T-helper 17 cell (primary cell): Measurements from ENCODE around the gene ARRB2. TPM values are rescaled to one million over a fixed set of nuclear protein-coding genes. Genes with fewer than 3 reads are reported as not detected.

Source experiments
- ATAC-seq: fragments of 150-1000 bp; cut with Tn5 transposase; 2 replicates; pipeline ENCODE4 v1.10.0; 2021; ENCODE audit warnings: mild to moderate bottlenecking, moderate library complexity
- DNase-seq, 3 donors: peaks; one replicate each; pipeline versions ENCODE4 v3.0.0 to v3.0.0-alpha.2; 2020 to 2021
- H3K9me3 ChIP-seq: one replicate; pipeline ENCODE4 v1.7.0; 2013; ENCODE audit warnings: low read length, mild to moderate bottlenecking; ENCODE audit not compliant: control insufficient read depth, poor library complexity, severe bottlenecking
- H3K27ac Mint-ChIP-seq: one replicate; pipeline ENCODE4 v1.8.0; 2022; ENCODE audit warnings: mild to moderate bottlenecking, moderate library complexity, mixed read lengths
- H3K27me3 Mint-ChIP-seq: one replicate; pipeline ENCODE4 v1.8.0; 2022; ENCODE audit warnings: mixed read lengths
- H3K36me3 Mint-ChIP-seq: one replicate; pipeline ENCODE4 v1.8.0; 2022; ENCODE audit warnings: low read depth, mixed read lengths
- H3K4me1 Mint-ChIP-seq: one replicate; pipeline ENCODE4 v1.8.0; 2022; ENCODE audit warnings: mild to moderate bottlenecking, mixed read lengths
- H3K4me3 Mint-ChIP-seq: one replicate; pipeline ENCODE4 v1.8.0; 2022; ENCODE audit warnings: mild to moderate bottlenecking, moderate library complexity, mixed read lengths
- total RNA-seq, 4 donors: library from RNA in 2 of 4; stranded (reverse) in 2 of 4; gene quantifications; one replicate each; pipeline ENCODE4 v1.2.3 and lab custom pipeline; 2022 to 2026

Gene ARRB2
- total RNA-seq, 2 donors from 2014 or later: 220 to 255 TPM

GRCh38 chr17:4740584-4740983, 30.2 kb downstream of the ARRB2 start:
- ATAC-seq (no peak), DNase-seq (no peak)
- Mint-ChIP-seq H3K4me1 (peaks cover 21% of the 10 kb centered on the region), H3K27ac (peak overlapping the region; percentile 76), H3K36me3 (peaks cover 5% of the 10 kb centered on the region), H3K4me3 (peak overlapping the region; percentile 92), H3K27me3 (peaks cover 11% of the 10 kb centered on the region)
- no peaks in the 10 kb centered on the region for H3K9me3 ChIP-seq

GRCh38 chr17:4741544-4741943, 31.1 kb downstream of the ARRB2 start:
- peak overlapping the region; percentile 72 for H3K27ac Mint-ChIP-seq
- peaks cover 16% of the 10 kb centered on the region for H3K4me1 Mint-ChIP-seq
- H3K4me3 Mint-ChIP-seq: peak overlapping the region; percentile 43
- H3K27me3 Mint-ChIP-seq: peaks cover 11% of the 10 kb centered on the region
- no peak for DNase-seq
- ATAC-seq: no peak
- H3K9me3 ChIP-seq: no peaks in the 10 kb centered on the region
- peaks cover 5% of the 10 kb centered on the region for H3K36me3 Mint-ChIP-seq

GRCh38 chr17:4742133-4742532, 31.7 kb downstream of the ARRB2 start:
- ATAC-seq: no peak
- H3K9me3 ChIP-seq: no peaks in the 10 kb centered on the region
- peaks cover 5% of the 10 kb centered on the region for H3K36me3 Mint-ChIP-seq
- no peak overlapping the region for H3K4me3 Mint-ChIP-seq
- no peak for DNase-seq
- H3K27ac Mint-ChIP-seq: no peak overlapping the region
- peaks cover 11% of the 10 kb centered on the region for H3K27me3 Mint-ChIP-seq
- H3K4me1 Mint-ChIP-seq: peaks cover 18% of the 10 kb centered on the region

- H3K9me3 ChIP-seq: no peaks in the 10 kb centered on the region
- ATAC-seq (no peak), DNase-seq (no peak)
- Mint-ChIP-seq H3K27me3 (peaks cover 11% of the 10 kb centered on the region), H3K27ac (no peak overlapping the region), H3K36me3 (peaks cover 5% of the 10 kb centered on the region), H3K4me3 (no peak overlapping the region), H3K4me1 (peaks cover 20% of the 10 kb centered on the region)
These were observed 32.2 kb downstream of the ARRB2 start for GRCh38 chr17:4742629-4743028.

- ATAC-seq: no peak
- Mint-ChIP-seq H3K4me3 (no peak overlapping the region), H3K4me1 (peaks cover 26% of the 10 kb centered on the region), H3K27ac (no peak overlapping the region), H3K36me3 (peaks cover 5% of the 10 kb centered on the region), H3K27me3 (peaks cover 11% of the 10 kb centered on the region)
- H3K9me3 ChIP-seq: no peaks in the 10 kb centered on the region
- no peak for DNase-seq
These were observed 32.8 kb downstream of the ARRB2 start for GRCh38 chr17:4743216-4743615.

GRCh38 chr17:4743898-4744297, 33.5 kb downstream of the ARRB2 start:
- DNase-seq (no peak), ATAC-seq (no peak)
- H3K27ac Mint-ChIP-seq: no peak overlapping the region
- H3K36me3 Mint-ChIP-seq: peaks cover 5% of the 10 kb centered on the region
- H3K9me3 ChIP-seq: no peaks in the 10 kb centered on the region
- H3K4me1 Mint-ChIP-seq: peaks cover 25% of the 10 kb centered on the region
- H3K27me3 Mint-ChIP-seq: peaks cover 11% of the 10 kb centered on the region
- no peak overlapping the region for H3K4me3 Mint-ChIP-seq

GRCh38 chr17:4744999-4745969, 34.9 kb downstream of the ARRB2 start:
- Mint-ChIP-seq H3K27me3 (peaks cover 13% of the 10 kb centered on the region), H3K36me3 (peaks cover 3% of the 10 kb centered on the region), H3K4me1 (peaks cover 21% of the 10 kb centered on the region), H3K4me3 (no peak overlapping the region), H3K27ac (no peak overlapping the region)
- no peak for ATAC-seq
- H3K9me3 ChIP-seq: no peaks in the 10 kb centered on the region
- no peak for DNase-seq

- Mint-ChIP-seq H3K27ac (peak overlapping the region; percentile 72), H3K4me1 (peaks cover 20% of the 10 kb centered on the region), H3K4me3 (peak overlapping the region; percentile 82), H3K36me3 (peaks cover 2% of the 10 kb centered on the region), H3K27me3 (peaks cover 11% of the 10 kb centered on the region)
- no peaks in the 10 kb centered on the region for H3K9me3 ChIP-seq
- peak; percentile 92 for ATAC-seq
- DNase-seq: no peak
These were observed 37.4 kb downstream of the ARRB2 start for GRCh38 chr17:4747847-4748246.

DNA sequence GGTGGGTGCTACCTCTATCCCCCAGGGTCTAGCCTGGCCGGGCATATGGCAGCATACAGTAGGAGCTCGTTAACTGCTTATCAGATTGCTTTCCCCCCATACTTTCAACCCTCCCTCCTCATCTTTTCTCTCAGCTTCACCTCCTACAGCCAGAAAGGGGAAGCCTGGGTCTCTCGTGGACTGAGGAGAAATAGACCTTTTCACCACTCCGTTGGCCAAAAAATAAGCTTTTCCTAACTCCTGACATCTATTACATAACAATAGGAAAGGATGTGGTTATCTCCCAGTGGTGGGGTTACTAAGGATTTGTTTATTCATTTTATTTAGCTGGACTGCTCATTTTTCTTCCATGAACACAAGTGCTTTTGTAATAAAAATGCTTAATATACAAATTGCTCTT, 38.3 kb downstream of the ARRB2 start:
- peak overlapping the region; percentile 43 for H3K4me3 Mint-ChIP-seq
- ATAC-seq: no peak
- H3K27ac Mint-ChIP-seq: no peak overlapping the region
- H3K36me3 Mint-ChIP-seq: peaks cover 2% of the 10 kb centered on the region
- no peaks in the 10 kb centered on the region for H3K9me3 ChIP-seq
- peaks cover 20% of the 10 kb centered on the region for H3K4me1 Mint-ChIP-seq
- peaks cover 13% of the 10 kb centered on the region for H3K27me3 Mint-ChIP-seq
- DNase-seq: no peak

DNA sequence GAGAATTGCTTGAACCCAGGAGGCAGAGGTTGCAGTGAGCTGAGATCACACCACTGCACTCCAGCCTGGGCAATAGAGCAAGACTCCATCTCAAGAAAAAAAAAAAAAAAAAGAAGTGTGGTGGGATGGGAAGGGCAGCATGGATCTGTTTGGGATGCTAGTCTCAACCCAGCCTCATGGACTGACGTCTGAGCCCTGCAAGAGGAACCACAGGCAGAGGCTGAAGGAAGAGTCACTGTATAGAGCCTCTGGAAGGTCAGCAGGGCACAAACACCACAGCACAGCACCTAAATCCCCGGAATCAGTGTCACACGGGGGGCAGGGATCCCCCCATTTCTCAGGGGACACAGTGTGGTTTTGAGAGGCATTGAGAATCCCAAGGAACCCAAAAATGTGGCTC, 40.2 kb downstream of the ARRB2 start:
- DNase-seq (no peak), ATAC-seq (no peak)
- no peak overlapping the region for H3K27ac Mint-ChIP-seq

DNA sequence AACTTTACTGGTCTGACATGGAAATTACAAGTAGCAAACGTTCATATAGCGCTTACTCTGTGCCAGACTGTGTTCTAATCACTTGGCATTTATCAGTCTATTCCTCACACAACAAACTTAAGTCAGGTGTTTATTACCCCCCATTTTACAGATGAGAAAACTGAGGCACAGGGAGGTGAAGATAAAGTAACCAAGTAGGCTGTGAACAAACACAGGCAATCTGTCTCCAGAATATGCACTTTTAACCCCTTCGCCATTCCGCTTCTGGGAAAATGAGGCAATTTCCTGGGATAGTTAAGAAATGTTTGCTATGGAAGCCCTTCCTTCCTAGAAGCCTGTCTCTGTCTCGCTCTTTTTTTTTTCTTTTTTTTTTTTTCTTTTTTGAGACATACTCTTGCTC, 41.5 kb downstream of the ARRB2 start:
- Mint-ChIP-seq H3K36me3 (peaks cover 2% of the 10 kb centered on the region), H3K4me3 (no peak overlapping the region), H3K4me1 (peaks cover 12% of the 10 kb centered on the region), H3K27ac (peak overlapping the region; percentile 60), H3K27me3 (peaks cover 26% of the 10 kb centered on the region)
- ATAC-seq: no peak
- H3K9me3 ChIP-seq: no peaks in the 10 kb centered on the region
- DNase-seq: no peak

More for the DNA sequence above, 40.2 kb downstream of the ARRB2 start:
- H3K4me1 Mint-ChIP-seq: peaks cover 14% of the 10 kb centered on the region
- H3K36me3 Mint-ChIP-seq: peaks cover 2% of the 10 kb centered on the region
- no peaks in the 10 kb centered on the region for H3K9me3 ChIP-seq
- H3K4me3 Mint-ChIP-seq: no peak overlapping the region
- H3K27me3 Mint-ChIP-seq: peaks cover 26% of the 10 kb centered on the region

DNA sequence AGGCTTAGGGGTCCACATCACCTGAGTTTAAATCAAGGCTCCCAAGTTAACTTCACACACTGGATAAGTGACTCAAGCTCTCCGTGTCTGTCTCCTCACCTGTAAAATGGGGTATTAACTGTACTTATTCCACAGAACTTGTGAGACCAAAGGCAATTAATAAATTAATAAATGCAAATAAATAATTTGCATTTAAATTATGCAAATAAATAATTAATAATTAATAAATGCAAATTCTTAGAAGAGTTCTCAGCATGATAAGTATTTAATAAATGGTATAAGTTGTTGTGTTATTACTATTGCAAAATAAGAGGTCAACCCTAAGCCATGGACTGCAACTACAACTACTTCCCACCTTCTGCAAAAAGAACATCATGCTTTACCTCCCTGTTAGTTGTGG, 43.0 kb downstream of the ARRB2 start:
- no peak overlapping the region for H3K27ac Mint-ChIP-seq
- ATAC-seq: no peak

GRCh38 chr17:4759776-4760236, 49.4 kb downstream of the ARRB2 start:
- no peaks in the 10 kb centered on the region for H3K9me3 ChIP-seq
- H3K4me3 Mint-ChIP-seq: no peak overlapping the region
- no peak for ATAC-seq
- peaks cover 21% of the 10 kb centered on the region for H3K27me3 Mint-ChIP-seq
- H3K36me3 Mint-ChIP-seq: peaks cover 2% of the 10 kb centered on the region
- DNase-seq: no peak
- no peaks in the 10 kb centered on the region for H3K4me1 Mint-ChIP-seq
- H3K27ac Mint-ChIP-seq: no peak overlapping the region

More for the DNA sequence above, 43.0 kb downstream of the ARRB2 start:
- H3K9me3 ChIP-seq: no peaks in the 10 kb centered on the region
- Mint-ChIP-seq H3K4me1 (peaks cover 3% of the 10 kb centered on the region), H3K36me3 (peaks cover 2% of the 10 kb centered on the region), H3K4me3 (no peak overlapping the region), H3K27me3 (peaks cover 32% of the 10 kb centered on the region)
- no peak for DNase-seq
